ENCODE results near the gene AGXT. TPM values are rescaled to one million over a fixed set of nuclear protein-coding genes. Genes with fewer than 3 reads are reported as not detected.

Gene AGXT
- total RNA-seq, 1 donor from 2014 or later, result not detected

DNA sequence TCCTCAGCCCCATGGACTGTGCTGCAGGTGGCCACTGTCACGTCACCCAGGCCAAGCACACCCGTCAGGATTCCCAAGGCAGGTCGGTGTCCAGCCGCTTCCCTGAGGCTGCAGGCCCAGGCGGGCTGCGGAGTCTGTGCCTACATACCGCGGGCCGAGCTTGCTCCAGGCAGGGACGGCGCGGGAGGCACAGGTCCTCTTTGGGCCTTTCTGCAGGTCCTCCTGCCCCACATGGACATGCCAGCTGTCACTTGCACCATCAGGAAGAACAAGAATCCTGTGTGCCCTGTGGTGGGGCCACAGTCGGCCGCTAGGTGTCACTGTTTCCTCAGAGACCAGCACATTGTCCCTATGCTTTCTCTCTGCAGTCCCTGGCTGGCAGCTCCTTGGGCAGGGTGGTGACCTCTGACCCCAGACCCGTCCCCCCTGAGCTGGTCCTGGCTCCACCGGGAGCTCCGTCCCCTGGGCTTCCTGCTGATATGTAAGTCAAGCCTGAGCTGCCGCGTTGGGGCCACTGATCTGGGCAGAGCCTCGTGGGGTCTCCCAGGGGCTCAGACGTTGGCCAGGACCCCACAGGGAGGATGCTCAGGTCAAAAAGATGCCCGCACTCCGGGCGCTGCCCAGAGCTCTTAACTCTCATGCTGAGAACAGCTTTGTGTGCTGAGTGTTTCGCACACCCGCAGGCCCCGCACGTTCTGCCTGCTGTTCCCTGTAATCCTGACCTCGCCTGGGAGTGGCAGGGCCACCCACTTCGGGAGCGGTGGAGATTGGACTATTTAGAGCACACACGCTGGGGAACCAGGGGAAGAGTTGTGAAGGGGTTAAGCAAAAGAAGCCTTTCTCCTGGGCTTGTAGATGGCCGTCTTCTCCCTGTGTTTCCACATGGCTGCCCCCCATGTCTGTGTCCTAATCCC lies 17.3 kb upstream of the AGXT start:
- intact Hi-C loops (cut with micrococcal nuclease), result no loop called here

DNA sequence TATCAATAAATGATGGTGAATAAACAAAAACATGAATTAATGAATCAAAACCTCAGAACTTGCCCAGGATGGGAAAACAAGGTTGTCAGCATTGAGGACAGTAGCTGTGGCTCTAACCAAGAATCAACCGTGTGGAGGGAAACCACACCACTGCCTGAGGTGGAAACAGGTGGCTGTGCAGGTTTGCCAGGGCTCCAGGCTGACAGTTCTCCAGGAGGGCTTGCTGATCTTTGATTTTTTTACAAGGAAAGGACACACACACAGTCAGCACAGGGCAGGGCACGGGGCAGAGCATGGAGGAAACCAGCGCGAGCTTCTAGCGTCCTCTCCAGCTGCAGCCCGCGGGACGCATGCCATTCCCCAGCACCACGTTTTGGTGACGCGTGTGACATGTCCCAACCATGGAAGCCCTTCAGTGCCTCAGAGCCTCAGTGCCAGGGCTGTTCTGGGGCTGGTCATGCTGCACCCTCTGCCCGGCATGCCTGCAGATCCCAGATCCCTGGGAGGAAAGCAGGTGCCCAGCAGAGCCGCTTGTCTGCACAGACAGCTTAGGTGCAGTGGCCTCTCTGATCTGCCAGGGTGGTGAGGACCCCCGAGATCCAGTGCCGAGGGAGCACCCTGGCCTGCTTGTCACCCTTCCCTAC lies 15.8 kb upstream of the AGXT start:
- Histone ChIP-seq H3K4me1 (no peaks in the 10 kb centered on the region), H3K4me3 (no peak overlapping the region), H3K36me3 (no peaks in the 10 kb centered on the region), H3K27me3 (ENCODE audit: low read depth) (no peaks in the 10 kb centered on the region), H3K27ac (replicated peaks) (no peak overlapping the region), H3K9me3 (replicated peaks) (peaks cover 13% of the 10 kb centered on the region)
- TF ChIP-seq, protein P1, sequence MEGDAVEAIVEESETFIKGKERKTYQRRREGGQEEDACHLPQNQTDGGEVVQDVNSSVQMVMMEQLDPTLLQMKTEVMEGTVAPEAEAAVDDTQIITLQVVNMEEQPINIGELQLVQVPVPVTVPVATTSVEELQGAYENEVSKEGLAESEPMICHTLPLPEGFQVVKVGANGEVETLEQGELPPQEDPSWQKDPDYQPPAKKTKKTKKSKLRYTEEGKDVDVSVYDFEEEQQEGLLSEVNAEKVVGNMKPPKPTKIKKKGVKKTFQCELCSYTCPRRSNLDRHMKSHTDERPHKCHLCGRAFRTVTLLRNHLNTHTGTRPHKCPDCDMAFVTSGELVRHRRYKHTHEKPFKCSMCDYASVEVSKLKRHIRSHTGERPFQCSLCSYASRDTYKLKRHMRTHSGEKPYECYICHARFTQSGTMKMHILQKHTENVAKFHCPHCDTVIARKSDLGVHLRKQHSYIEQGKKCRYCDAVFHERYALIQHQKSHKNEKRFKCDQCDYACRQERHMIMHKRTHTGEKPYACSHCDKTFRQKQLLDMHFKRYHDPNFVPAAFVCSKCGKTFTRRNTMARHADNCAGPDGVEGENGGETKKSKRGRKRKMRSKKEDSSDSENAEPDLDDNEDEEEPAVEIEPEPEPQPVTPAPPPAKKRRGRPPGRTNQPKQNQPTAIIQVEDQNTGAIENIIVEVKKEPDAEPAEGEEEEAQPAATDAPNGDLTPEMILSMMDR (IDR thresholded peaks at IDR 0.05; ENCODE audit: borderline replicate concordance), result no peak
- intact Hi-C loops (cut with micrococcal nuclease), result no loop called here
- no peak for DNase-seq

More for the DNA sequence above, 17.3 kb upstream of the AGXT start:
- Histone ChIP-seq H3K9me3 (replicated peaks) (peaks cover 13% of the 10 kb centered on the region), H3K27me3 (ENCODE audit: low read depth) (no peaks in the 10 kb centered on the region), H3K4me1 (peaks cover 4% of the 10 kb centered on the region), H3K4me3 (no peak overlapping the region), H3K36me3 (no peaks in the 10 kb centered on the region), H3K27ac (replicated peaks) (no peak overlapping the region)
- DNase-seq, result peak; percentile 81
- TF ChIP-seq, protein P1 (IDR thresholded peaks at IDR 0.05; ENCODE audit: borderline replicate concordance), result peak; percentile 99

DNA sequence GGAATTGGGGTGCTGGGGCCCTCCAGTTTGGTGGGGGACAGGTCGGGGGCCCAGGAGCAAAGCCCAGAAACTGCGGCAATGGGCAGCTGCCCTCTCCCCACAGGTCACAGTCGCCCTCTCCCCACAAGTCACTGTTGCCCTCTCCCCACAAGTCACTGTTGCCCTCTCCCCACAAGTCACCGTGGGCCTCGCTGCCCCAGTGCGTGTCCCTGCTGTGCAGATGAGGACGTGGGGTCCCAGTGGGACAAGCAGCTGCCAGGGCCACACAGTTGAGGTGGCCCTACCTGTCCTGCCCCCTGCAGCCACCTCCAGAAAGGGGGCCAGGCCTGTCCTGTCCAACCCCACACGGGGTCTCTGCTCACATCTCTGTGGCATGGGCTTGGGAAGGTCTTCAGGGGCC lies 13.0 kb upstream of the AGXT start:
- H3K27me3 ChIP-seq (ENCODE audit: low read depth), result no peaks in the 10 kb centered on the region
- H3K4me3 ChIP-seq, result no peak overlapping the region
- H3K9me3 ChIP-seq (replicated peaks), result peaks cover 13% of the 10 kb centered on the region
- TF ChIP-seq, protein P1 (IDR thresholded peaks at IDR 0.05; ENCODE audit: borderline replicate concordance), result no peak
- H3K4me1 ChIP-seq, result no peaks in the 10 kb centered on the region
- no peaks in the 10 kb centered on the region for H3K36me3 ChIP-seq
- intact Hi-C loops (cut with micrococcal nuclease), result no loop called here
- DNase-seq, result no peak
- no peak overlapping the region for H3K27ac ChIP-seq (replicated peaks)

DNA sequence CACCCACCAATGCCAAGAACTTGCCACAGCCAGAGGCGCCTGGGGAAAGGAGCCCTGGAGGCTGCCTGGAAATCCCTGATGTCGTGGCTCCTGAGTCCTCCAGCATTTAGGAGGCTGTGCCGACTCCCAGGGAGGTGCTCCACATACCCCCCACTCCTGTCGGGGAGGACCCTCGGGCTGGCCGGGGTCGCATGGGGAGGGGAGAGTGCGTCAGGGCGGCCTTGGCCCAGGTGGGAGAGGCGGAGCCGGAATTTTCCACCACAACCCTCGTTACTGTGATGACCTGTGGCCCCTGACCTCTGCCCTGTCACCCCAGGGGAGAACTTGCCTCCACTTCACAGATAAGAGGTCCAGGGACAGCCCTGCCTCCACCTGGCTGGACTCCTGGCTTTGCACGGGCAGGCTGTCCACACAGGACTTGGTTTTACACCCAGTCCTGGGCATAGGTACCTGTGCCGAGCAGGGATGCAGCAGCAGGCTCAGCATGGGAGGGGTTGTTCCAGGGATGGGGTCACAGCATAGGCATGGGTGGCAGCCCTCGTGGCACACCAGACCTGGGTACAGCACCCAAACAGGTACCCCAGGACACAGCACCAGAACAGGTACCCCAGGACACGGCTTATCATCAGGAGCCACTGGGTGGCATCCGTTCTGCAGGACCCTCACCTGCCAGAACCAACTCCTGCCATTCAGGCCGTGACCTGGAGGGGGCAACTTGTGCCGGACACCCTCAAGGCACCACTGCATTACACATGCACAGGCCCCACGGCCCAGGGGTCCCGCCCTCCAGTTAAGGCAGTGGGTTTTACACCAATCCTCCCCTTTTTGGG lies 12.3 kb upstream of the AGXT start:
- Histone ChIP-seq H3K27ac (replicated peaks) (no peak overlapping the region), H3K4me3 (no peak overlapping the region), H3K27me3 (ENCODE audit: low read depth) (no peaks in the 10 kb centered on the region), H3K9me3 (replicated peaks) (peaks cover 13% of the 10 kb centered on the region), H3K36me3 (no peaks in the 10 kb centered on the region), H3K4me1 (no peaks in the 10 kb centered on the region)
- TF ChIP-seq, protein P1 (IDR thresholded peaks at IDR 0.05; ENCODE audit: borderline replicate concordance), result peak; percentile 10
- intact Hi-C loops (cut with micrococcal nuclease), result no loop called here
- no peak for DNase-seq
